ENCODE measurements around the gene VSTM2B. TPM values are rescaled to one million over a fixed set of nuclear protein-coding genes. Genes with fewer than 3 reads are reported as not detected.

Gene VSTM2B
- total and polyA plus RNA-seq, 2 donors from 2014 or later = not detected

GRCh38 chr19:29598496-29598895, 72.7 kb downstream of the VSTM2B start:
- Histone ChIP-seq H3K9me3 (ENCODE audit: control insufficient read depth in 2 of 3, insufficient read depth in 1 of 3, low read length in 3 of 3) (no peaks in the 10 kb centered on the region), H3K4me3 (ENCODE audit: low read length in 3 of 3) (no peak overlapping the region), H3K27ac (ENCODE audit: low read depth in 2 of 2, low read length in 2 of 2) (no peak overlapping the region), H3K4me1 (ENCODE audit: control insufficient read depth in 2 of 3, insufficient read depth in 2 of 3, low read depth in 1 of 3, low read length in 3 of 3) (no peaks in the 10 kb centered on the region), H3K36me3 (ENCODE audit: control insufficient read depth in 2 of 3, insufficient read depth in 3 of 3, low read length in 3 of 3) (no peaks in the 10 kb centered on the region), H3K27me3 (ENCODE audit: control insufficient read depth, insufficient read depth, low read length) (peaks cover 2% of the 10 kb centered on the region), H3K9ac (ENCODE audit: low read length in 3 of 3) (no peak overlapping the region)
- intact Hi-C loops (cut with DNase I) = no loop called here
- DNase-seq (no peak), FAIRE-seq (no peak)
- no peak for TF ChIP-seq CTCF (IDR thresholded peaks at IDR 0.05; ENCODE audit: borderline replicate concordance, extremely low read depth, insufficient read depth)

GRCh38 chr19:29603308-29603707, 77.5 kb downstream of the VSTM2B start:
- intact Hi-C loops (cut with DNase I) = no loop called here
- H3K9me3 ChIP-seq (ENCODE audit: control insufficient read depth in 2 of 3, insufficient read depth in 1 of 3, low read length in 3 of 3) = no peaks in the 10 kb centered on the region
- FAIRE-seq (no peak), DNase-seq (no peak)
- peaks cover 0 to 9% (median 0%) of the 10 kb centered on the region in 3 donors for H3K4me1 ChIP-seq (ENCODE audit: control insufficient read depth in 2 of 3, insufficient read depth in 2 of 3, low read depth in 1 of 3, low read length in 3 of 3)
- no peak overlapping the region for H3K9ac ChIP-seq (ENCODE audit: low read length in 3 of 3)
- no peaks in the 10 kb centered on the region for H3K36me3 ChIP-seq (ENCODE audit: control insufficient read depth in 2 of 3, insufficient read depth in 3 of 3, low read length in 3 of 3)
- H3K27ac ChIP-seq (ENCODE audit: low read depth in 2 of 2, low read length in 2 of 2) = no peak overlapping the region
- no peak for TF ChIP-seq CTCF (IDR thresholded peaks at IDR 0.05; ENCODE audit: borderline replicate concordance, extremely low read depth, insufficient read depth)
- H3K27me3 ChIP-seq (ENCODE audit: control insufficient read depth, insufficient read depth, low read length) = no peaks in the 10 kb centered on the region
- no peak overlapping the region for H3K4me3 ChIP-seq (ENCODE audit: low read length in 3 of 3)

- Histone ChIP-seq H3K27ac (ENCODE audit: low read depth in 2 of 2, low read length in 2 of 2) (peak within 1 kb of the TSS; percentile 95), H3K4me3 (ENCODE audit: low read length in 3 of 3) (peak within 1 kb of the TSS; percentile 90 to 95 (median 94)), H3K36me3 (ENCODE audit: control insufficient read depth in 2 of 3, insufficient read depth in 3 of 3, low read length in 3 of 3) (peaks cover 3 to 11% (median 4%) of the 10 kb centered on the region in 3 donors), H3K9ac (ENCODE audit: low read length in 3 of 3) (peak within 1 kb of the TSS; percentile 90 to 98 (median 93)), H3K27me3 (ENCODE audit: control insufficient read depth, insufficient read depth, low read length) (no peaks in the 10 kb centered on the region), H3K9me3 (ENCODE audit: control insufficient read depth in 2 of 3, insufficient read depth in 1 of 3, low read length in 3 of 3) (no peaks in the 10 kb centered on the region), H3K4me1 (ENCODE audit: control insufficient read depth in 2 of 3, insufficient read depth in 2 of 3, low read depth in 1 of 3, low read length in 3 of 3) (peaks cover 0 to 9% (median 0%) of the 10 kb centered on the region in 3 donors)
- intact Hi-C loops (cut with DNase I) = no loop called here
- DNase-seq (peak; percentile 97 to 99 (median 99)), FAIRE-seq (no peak)
- no peak for TF ChIP-seq CTCF (IDR thresholded peaks at IDR 0.05; ENCODE audit: borderline replicate concordance, extremely low read depth, insufficient read depth)
Observed at GRCh38 chr19:29605653-29606419, 80.0 kb downstream of the VSTM2B start, which contains the start of gene POP4. Gene POP4 (plus strand): TSS chr19:29606283. CDS start chr19:29606319, 36 bp downstream.
